K562 (cell line): ENCODE data around the gene ACOT7. TPM values are rescaled to one million over a fixed set of nuclear protein-coding genes. Genes with fewer than 3 reads are reported as not detected.

Experiments
- FOSL1 ChIP-seq: fragments of 200-800 bp; sonication (Bioruptor generic); conservative IDR thresholded peaks from 2 replicates; pipeline ENCODE4 v1.6.1; 2016; ENCODE audit warnings: missing genetic modification characterization, missing compliant biosample characterization
- JUND ChIP-seq, 2 experiments: IDR thresholded peaks; 2 replicates in 1 of 2; 3 replicates in 1 of 2; pipeline ENCODE4 v1.6.1; 2011; ENCODE audit warnings: borderline replicate concordance in 2 of 2, low read depth in 2 of 2, low read length in 2 of 2, improper control_type of control experiment in 1 of 2, missing biosample characterization in 1 of 2, missing genetic modification characterization in 1 of 2, missing genetic modification reagents in 1 of 2
- KDM1A ChIP-seq, 2 experiments: fragments of 450-650 bp; IDR thresholded peaks; 2 replicates each; pipeline ENCODE4 v1.6.1; 2016; ENCODE audit warnings: mild to moderate bottlenecking in 2 of 2
- ZNF124 ChIP-seq: sonication (generic); formaldehyde crosslinking; IDR thresholded peaks from 2 replicates; pipeline ENCODE4 v1.8.1; 2022; ENCODE audit warnings: missing genetic modification reagents
- ZNF24 ChIP-seq: fragments of 450-650 bp; IDR thresholded peaks from 2 replicates; pipeline ENCODE4 v1.6.1; 2016
- ZNF324 ChIP-seq: fragments of 250-450 bp; sonication (Bioruptor Pico); IDR thresholded peaks from 2 replicates; pipeline ENCODE4 v1.4.0; 2020; ENCODE audit warnings: mild to moderate bottlenecking
- polyA plus RNA-seq, 8 experiments: library from polyadenylated mRNA; depleted of rRNA in 4 of 8; stranded (reverse) in 5 of 8; unstranded in 3 of 8; fragments of >200 nt; fragmentation: Nextera tagmentation in 2 of 8; fragmentation: Illumina TruSeq in 1 of 8; extraction: Ambion mirVana in 2 of 8; extraction: Trizol in 1 of 8; gene quantifications; 2 replicates each; pipeline versions ENCODE4 v1.2.1 to v1.2.3, GENCODE V29; 2011 to 2014; ENCODE audit warnings: inconsistent platforms in 1 of 8, missing spikeins in 1 of 8
- total RNA-seq, 7 experiments: library from RNA; depleted of rRNA in 6 of 7; stranded (reverse); fragments of >200 nt in 6 of 7; fragmentation: Illumina TruSeq in 2 of 7; extraction: Trizol in 2 of 7; gene quantifications; 2 replicates each; pipeline versions ENCODE4 v1.2.1 to v1.2.3, GENCODE V29; 2011 to 2021; ENCODE audit warnings: low replicate concordance in 1 of 7
- TF ChIP-seq, protein P1 (sequence below), 3 experiments: IDR thresholded peaks in 2 of 3; conservative IDR thresholded peaks in 1 of 3; 2 replicates each; pipeline ENCODE4 v1.5.1; 2011 to 2012; ENCODE audit warnings: low read length in 3 of 3, mild to moderate bottlenecking in 3 of 3, control low read depth in 2 of 3, improper control_type of control experiment in 1 of 3, inconsistent platforms in 1 of 3, low read depth in 1 of 3, mixed read lengths in 1 of 3, moderate library complexity in 1 of 3; ENCODE audit not compliant: insufficient read depth in 2 of 3
- TF ChIP-seq, protein P2 (sequence below): fragments of 450-650 bp; formaldehyde crosslinking; IDR thresholded peaks from 2 replicates; pipeline ENCODE4 v1.4.0; 2020; ENCODE audit warnings: mild to moderate bottlenecking

Gene ACOT7
- total and polyA plus RNA-seq, 9 of the 15 experiments (the other 6 are each of a cell fraction or from before 2014, with no cell fraction given) = 7.0 to 92.6 (median 37.2) TPM

DNA sequence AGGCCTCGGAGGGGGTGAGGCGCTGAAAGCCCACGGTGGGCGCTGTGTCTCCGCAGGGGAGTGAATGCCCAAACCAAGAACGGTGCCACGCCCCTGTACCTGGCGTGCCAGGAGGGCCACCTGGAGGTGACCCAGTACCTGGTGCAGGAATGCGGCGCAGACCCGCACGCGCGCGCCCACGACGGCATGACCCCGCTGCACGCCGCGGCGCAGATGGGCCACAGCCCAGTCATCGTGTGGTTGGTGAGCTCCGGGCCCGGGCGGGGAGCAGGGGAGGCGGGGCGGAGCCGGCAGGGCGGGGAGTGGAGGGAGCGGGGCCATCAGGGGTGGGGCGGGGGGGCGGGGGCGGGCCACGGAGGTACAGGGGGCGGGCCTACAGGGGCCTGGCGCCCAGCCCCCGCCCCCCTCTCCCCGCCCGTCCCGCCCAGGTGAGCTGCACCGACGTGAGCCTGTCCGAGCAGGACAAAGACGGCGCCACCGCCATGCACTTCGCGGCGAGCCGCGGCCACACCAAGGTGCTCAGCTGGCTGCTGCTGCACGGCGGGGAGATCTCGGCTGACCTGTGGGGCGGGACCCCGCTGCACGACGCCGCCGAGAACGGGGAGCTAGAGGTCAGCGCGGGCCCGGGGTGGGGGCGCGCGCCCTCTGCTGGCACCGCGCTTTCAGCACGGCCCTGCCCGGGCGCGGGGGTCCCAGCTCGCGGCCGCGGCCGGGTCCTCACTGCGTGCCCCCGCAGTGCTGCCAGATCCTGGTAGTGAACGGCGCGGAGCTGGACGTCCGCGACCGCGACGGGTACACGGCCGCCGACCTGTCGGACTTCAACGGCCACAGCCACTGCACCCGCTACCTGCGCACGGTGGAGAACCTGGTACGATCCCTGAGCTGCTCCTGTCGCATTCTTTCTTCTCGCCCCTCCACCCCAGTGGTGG, 46.9 kb upstream of the ACOT7 start (continued):
- no peak for TF ChIP-seq JUND (IDR thresholded peaks at IDR 0.05; ENCODE audit: borderline replicate concordance, low read depth, low read length)
- TF ChIP-seq JUND (tag; IDR thresholded peaks at IDR 0.05; ENCODE audit: borderline replicate concordance, low read depth, low read length) = no peak
- no peak for TF ChIP-seq ZNF24
- TF ChIP-seq, protein P1, sequence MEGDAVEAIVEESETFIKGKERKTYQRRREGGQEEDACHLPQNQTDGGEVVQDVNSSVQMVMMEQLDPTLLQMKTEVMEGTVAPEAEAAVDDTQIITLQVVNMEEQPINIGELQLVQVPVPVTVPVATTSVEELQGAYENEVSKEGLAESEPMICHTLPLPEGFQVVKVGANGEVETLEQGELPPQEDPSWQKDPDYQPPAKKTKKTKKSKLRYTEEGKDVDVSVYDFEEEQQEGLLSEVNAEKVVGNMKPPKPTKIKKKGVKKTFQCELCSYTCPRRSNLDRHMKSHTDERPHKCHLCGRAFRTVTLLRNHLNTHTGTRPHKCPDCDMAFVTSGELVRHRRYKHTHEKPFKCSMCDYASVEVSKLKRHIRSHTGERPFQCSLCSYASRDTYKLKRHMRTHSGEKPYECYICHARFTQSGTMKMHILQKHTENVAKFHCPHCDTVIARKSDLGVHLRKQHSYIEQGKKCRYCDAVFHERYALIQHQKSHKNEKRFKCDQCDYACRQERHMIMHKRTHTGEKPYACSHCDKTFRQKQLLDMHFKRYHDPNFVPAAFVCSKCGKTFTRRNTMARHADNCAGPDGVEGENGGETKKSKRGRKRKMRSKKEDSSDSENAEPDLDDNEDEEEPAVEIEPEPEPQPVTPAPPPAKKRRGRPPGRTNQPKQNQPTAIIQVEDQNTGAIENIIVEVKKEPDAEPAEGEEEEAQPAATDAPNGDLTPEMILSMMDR (IDR thresholded peaks at IDR 0.05 in 2 of 3, conservative IDR thresholded peaks at IDR 0.05 in 1 of 3; ENCODE audit: insufficient read depth in 2 of 3, low read depth in 1 of 3, low read length in 3 of 3) = peak in 2 of 3 experiments; percentile 43 to 64; a peak in 5 of 6 replicates
- TF ChIP-seq, protein P2, sequence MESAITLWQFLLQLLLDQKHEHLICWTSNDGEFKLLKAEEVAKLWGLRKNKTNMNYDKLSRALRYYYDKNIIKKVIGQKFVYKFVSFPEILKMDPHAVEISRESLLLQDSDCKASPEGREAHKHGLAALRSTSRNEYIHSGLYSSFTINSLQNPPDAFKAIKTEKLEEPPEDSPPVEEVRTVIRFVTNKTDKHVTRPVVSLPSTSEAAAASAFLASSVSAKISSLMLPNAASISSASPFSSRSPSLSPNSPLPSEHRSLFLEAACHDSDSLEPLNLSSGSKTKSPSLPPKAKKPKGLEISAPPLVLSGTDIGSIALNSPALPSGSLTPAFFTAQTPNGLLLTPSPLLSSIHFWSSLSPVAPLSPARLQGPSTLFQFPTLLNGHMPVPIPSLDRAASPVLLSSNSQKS = no peak
- no peak for TF ChIP-seq ZNF124 (CRISPR knock-in tag)
- no peak for TF ChIP-seq FOSL1
- no peak for TF ChIP-seq ZNF324 (CRISPR knock-in tag)
- no peak for TF ChIP-seq KDM1A (IDR thresholded peaks at IDR 0.05)
